Measurements from ENCODE around the gene PPP1R8.
"Not testable (repeated sequence)": the region's sequence is repeated elsewhere in the genome, so short reads cannot be mapped to it uniquely, and the experiment has no call there.

PPP1R8 gene

GRCh38 chr1:27830621-27831440 lies at the start of gene PPP1R8:
Gene PPP1R8 (plus strand): TSS chr1:27830782. CDS start chr1:27830836, 54 bp downstream.
- DNase-seq: peak; percentile 88

GRCh38 chr1:27782950-27783349 lies 47.6 kb upstream of the PPP1R8 start:
- DNase-seq: no peak

- no peak for DNase-seq
Observed at GRCh38 chr1:27784700-27785099, 45.9 kb upstream of the PPP1R8 start.

- DNase-seq: no peak
Observed at GRCh38 chr1:27785781-27786455, 44.7 kb upstream of the PPP1R8 start.

- DNase-seq: no peak
Observed at GRCh38 chr1:27787895-27788294, 42.7 kb upstream of the PPP1R8 start.

GRCh38 chr1:27789540-27790041 lies 41.0 kb upstream of the PPP1R8 start:
- DNase-seq: no peak

GRCh38 chr1:27790270-27790669 lies 40.3 kb upstream of the PPP1R8 start:
- DNase-seq: not testable (repeated sequence)

- DNase-seq: no peak
Observed at GRCh38 chr1:27795601-27796000, 35.0 kb upstream of the PPP1R8 start.

GRCh38 chr1:27804791-27805190 lies 25.8 kb upstream of the PPP1R8 start:
- peak; percentile 5 for DNase-seq

- DNase-seq: no peak
Observed at GRCh38 chr1:27806758-27807157, 23.8 kb upstream of the PPP1R8 start.

GRCh38 chr1:27807385-27807784 lies 23.2 kb upstream of the PPP1R8 start:
- no peak for DNase-seq

GRCh38 chr1:27808131-27808530 lies 22.5 kb upstream of the PPP1R8 start:
- DNase-seq: not testable (repeated sequence)

- no peak for DNase-seq
Observed at GRCh38 chr1:27809883-27810282, 20.7 kb upstream of the PPP1R8 start.

- DNase-seq: no peak
Observed at GRCh38 chr1:27811741-27812500, 18.7 kb upstream of the PPP1R8 start.

GRCh38 chr1:27816921-27817630 lies 13.5 kb upstream of the PPP1R8 start:
- DNase-seq: no peak

GRCh38 chr1:27821761-27822315 lies 8.7 kb upstream of the PPP1R8 start:
- no peak for DNase-seq

GRCh38 chr1:27823784-27824183 lies 6.8 kb upstream of the PPP1R8 start:
- no peak for DNase-seq

- no peak for DNase-seq
Observed at GRCh38 chr1:27824411-27824810, 6.2 kb upstream of the PPP1R8 start.

GRCh38 chr1:27829339-27829960 lies 1.1 kb upstream of the PPP1R8 start:
- DNase-seq: not testable (repeated sequence)

- DNase-seq: no peak
Observed at GRCh38 chr1:27831568-27832410, 1.2 kb downstream of the PPP1R8 start.

GRCh38 chr1:27832762-27833161 lies 2.2 kb downstream of the PPP1R8 start:
- no peak for DNase-seq

All from CD4-positive, alpha-beta T cell treated with Interleukin-4 for 4 hours (primary cell).